GM12878 (cell line): ENCODE data around the gene KCNAB2. TPM values are rescaled to one million over a fixed set of nuclear protein-coding genes. Genes with fewer than 3 reads are reported as not detected.

Experiments
- ATAC-seq: fragments of 200-7000 bp; cut with Tn5 transposase; 3 replicates; pipeline ENCODE4 v1.9.1; 2020; ENCODE audit warnings: mild to moderate bottlenecking, moderate library complexity
- BruUV-seq: library from RNA; stranded (reverse); fragments of 400-500 nt; replicated peaks from 2 replicates; lab custom pipeline; 2021; lab: Mats Ljungman, UMichigan
- CTCF ChIA-PET: fragments of 300-600 bp; sonication (Branson Sonifier 250); formaldehyde crosslinking; extraction: SDS; loops from one replicate; lab custom pipeline; 2021; ENCODE audit warnings: inconsistent platforms; lab: Yijun Ruan, JAX
- POLR2A ChIA-PET: fragments of 350-600 bp; formaldehyde crosslinking; extraction: SDS; loops from one replicate; lab custom pipeline; 2021; ENCODE audit warnings: inconsistent platforms; lab: Charles Lee
- RAD21 ChIA-PET: fragments of 300-600 bp; sonication (Branson Sonifier 250); formaldehyde crosslinking; loops from one replicate; lab custom pipeline; 2023; ENCODE audit warnings: antibody characterized with exemption; ENCODE audit not compliant: unreplicated experiment; lab: Charles Lee
- SMC1A ChIA-PET: fragments of 300-600 bp; sonication (Branson Sonifier 250); formaldehyde crosslinking; loops from one replicate; lab custom pipeline; 2023; ENCODE audit not compliant: unreplicated experiment, uncharacterized antibody; lab: Charles Lee
- DNase-seq: peaks from one replicate; pipeline ENCODE4 v3.0.0-alpha.2; 2011; ENCODE audit warnings: low read depth, low spot score
- FAIRE-seq: peaks from 3 replicates; lab custom pipeline; 2011; peaks lifted over from hg19 to GRCh38; lab: Jason Lieb, UNC
- H2AFZ ChIP-seq: 2 replicates; pipeline ENCODE4 v1.6.0; 2011; ENCODE audit warnings: low read depth, low read length, control low read depth; ENCODE audit not compliant: control insufficient read depth
- H3K27ac ChIP-seq: 2 replicates; pipeline ENCODE4 v1.5.1; 2011; ENCODE audit warnings: control low read depth; ENCODE audit not compliant: control insufficient read depth, insufficient read depth
- H3K27me3 ChIP-seq, 2 experiments: replicated peaks in 1 of 2; 2 replicates each; pipeline versions ENCODE4 v1.6.0 to v1.6.1; 2011; ENCODE audit warnings: low read length in 1 of 2; ENCODE audit not compliant: control insufficient read depth in 2 of 2, insufficient read depth in 2 of 2
- H3K36me3 ChIP-seq, 2 experiments: 2 replicates each; pipeline ENCODE4 v1.5.1; 2011; ENCODE audit warnings: low read length in 1 of 2; ENCODE audit not compliant: control insufficient read depth in 2 of 2, insufficient read depth in 2 of 2
- H3K4me1 ChIP-seq: 2 replicates; pipeline ENCODE4 v1.6.1; 2011; ENCODE audit warnings: mild to moderate bottlenecking, low read length, moderate library complexity, mixed read lengths; ENCODE audit not compliant: control insufficient read depth, insufficient read depth
- H3K4me2 ChIP-seq: 2 replicates; pipeline ENCODE4 v1.6.0; 2011; ENCODE audit warnings: control low read depth; ENCODE audit not compliant: control insufficient read depth, insufficient read depth
- H3K4me3 ChIP-seq: fragments of 200-600 bp; sonication (generic); 2 replicates; pipeline ENCODE4 v1.5.1; 2016
- H3K79me2 ChIP-seq: 2 replicates; pipeline ENCODE4 v1.6.0; 2011; ENCODE audit warnings: low read length; ENCODE audit not compliant: control insufficient read depth, insufficient read depth
- H3K9ac ChIP-seq: 2 replicates; pipeline ENCODE4 v1.8.0; 2011; ENCODE audit warnings: low read length, control low read depth, mixed read lengths; ENCODE audit not compliant: control insufficient read depth, insufficient read depth
- H3K9me3 ChIP-seq: replicated peaks from 3 replicates; pipeline ENCODE4 v1.5.1; 2011; ENCODE audit warnings: mild to moderate bottlenecking, low read length; ENCODE audit not compliant: control insufficient read depth, insufficient read depth
- H4K20me1 ChIP-seq: 2 replicates; pipeline ENCODE4 v1.6.0; 2011; ENCODE audit not compliant: control insufficient read depth, insufficient read depth
- ATF3 ChIP-seq: IDR thresholded peaks from 2 replicates; pipeline ENCODE4 v1.6.1; 2011; ENCODE audit warnings: low read depth, mild to moderate bottlenecking, low read length, moderate library complexity, borderline replicate concordance; ENCODE audit errors: extremely low read depth
- BCL3 ChIP-seq: IDR thresholded peaks from 2 replicates; pipeline ENCODE4 v1.6.1; 2011; ENCODE audit warnings: borderline replicate concordance, low read depth, mild to moderate bottlenecking, moderate library complexity, low read length; ENCODE audit not compliant: insufficient read depth, poor library complexity, severe bottlenecking
- BHLHE40 ChIP-seq, 2 experiments: fragments of 450-650 bp in 1 of 2; IDR thresholded peaks; 2 replicates each; pipeline ENCODE4 v1.6.1; 2011 to 2017; ENCODE audit warnings: low read depth in 2 of 2, borderline replicate concordance in 1 of 2, improper control_type of control experiment in 1 of 2, low read length in 1 of 2, mild to moderate bottlenecking in 1 of 2
- IKZF1 ChIP-seq: fragments of 450-650 bp; conservative IDR thresholded peaks from 2 replicates; pipeline ENCODE4 v1.6.1; 2017; ENCODE audit warnings: antibody characterized with exemption, mild to moderate bottlenecking
- JUND ChIP-seq: IDR thresholded peaks from 2 replicates; pipeline ENCODE4 v1.6.1; 2012; ENCODE audit warnings: low read depth, mild to moderate bottlenecking, low read length, improper control_type of control experiment, moderate library complexity
- RELB ChIP-seq: fragments of 450-650 bp; IDR thresholded peaks from 2 replicates; pipeline ENCODE4 v1.6.1; 2017; ENCODE audit warnings: low read depth, mild to moderate bottlenecking, moderate library complexity
- USF2 ChIP-seq: IDR thresholded peaks from 2 replicates; pipeline ENCODE4 v1.6.1; 2011; ENCODE audit warnings: low read depth, low read length, improper control_type of control experiment, borderline replicate concordance
- WGBS: methylation state at CpG from one replicate; pipeline ENCODE4 v1.1.6; 2016; ENCODE audit warnings: low lambda C conversion rate; ENCODE audit not compliant: insufficient replicate concordance, insufficient coverage; ENCODE audit errors: missing lambda C conversion rate; 5-methylcytosine and 5-hydroxymethylcytosine counted together
- in situ Hi-C: fragments of 300-500 bp; cut with MboI; formaldehyde crosslinking; loops from 9 replicates; pipeline ENCODE4 v1.14.3; 2018; ENCODE audit warnings: mixed read lengths
- intact Hi-C: fragments of 100-400 bp; cut with micrococcal nuclease; formaldehyde crosslinking; loops from one replicate; pipeline ENCODE4 v1.14.2; 2022; ENCODE audit not compliant: unreplicated experiment
- polyA plus RNA-seq, 11 experiments: library from polyadenylated mRNA; depleted of rRNA in 4 of 11; unstranded in 6 of 11; stranded (reverse) in 5 of 11; fragments of >200 nt; fragmentation: Nextera tagmentation in 4 of 11; fragmentation: Illumina TruSeq in 1 of 11; extraction: Ambion mirVana in 4 of 11; extraction: Trizol in 1 of 11; gene quantifications; 1 replicate in 1 of 11; 2 replicates in 10 of 11; pipeline versions ENCODE4 v1.2.1 to v1.2.3, GENCODE V29; 2011 to 2016; ENCODE audit warnings: inconsistent platforms in 2 of 11, missing spikeins in 2 of 11, low read depth in 1 of 11
- total RNA-seq, 4 experiments: library from RNA; depleted of rRNA in 3 of 4; stranded (reverse); fragments of >200 nt in 3 of 4; fragmentation: Illumina TruSeq in 1 of 4; extraction: Trizol in 1 of 4; gene quantifications; 2 replicates each; pipeline versions ENCODE4 v1.2.1 to v1.2.3, GENCODE V29; 2013 to 2021

KCNAB2 gene
- total and polyA plus RNA-seq, 10 of the 15 experiments (the other 5 are each of a cell fraction or from before 2014, with no cell fraction given) = 2.9 to 123 (median 62.4) TPM

GRCh38 chr1:6025269-6026094 is 20.2 kb upstream of the KCNAB2 start:
- BruUV-seq = TSS peak; percentile 85
- H2AFZ ChIP-seq = peak overlapping the region; percentile 79
- H4K20me1 ChIP-seq = no peaks in the 10 kb centered on the region
- in situ Hi-C loops (no loop called here), intact Hi-C loops (loop anchor here (1.0 to 5.0 kb wide), 2 partner anchors 33 to 172 kb away; partner anchors contain the start of genes NPHP4 and RPL22)
- ATAC-seq (peak; percentile 6; the same call in 2 of the 3 replicates), DNase-seq (no peak), FAIRE-seq (no peak)
- H3K27ac ChIP-seq = peak overlapping the region; percentile 82
- no peaks in the 10 kb centered on the region for H3K27me3 ChIP-seq
- H3K4me2 ChIP-seq = peak overlapping the region; percentile 96
- peak overlapping the region; percentile 68 for H3K9ac ChIP-seq
- peaks cover 40% of the 10 kb centered on the region for H3K4me1 ChIP-seq
- ChIA-PET POLR2A (interaction anchor here (1.5 to 4.4 kb wide), 2 partner anchors 33 to 181 kb away, joined by 4 to 38 read pairs; partner anchors contain the start of genes NPHP4 and RNF207), SMC1A (interaction anchor here (1.0 to 1.8 kb wide), 5 partner anchors 32 to 35 kb away, joined by 4 to 8 read pairs (median 4); partner anchors contain the start of gene NPHP4), RAD21 (interaction anchor here (1.1 to 3.1 kb wide), 3 partner anchors 31 to 35 kb away, joined by 3 to 13 read pairs (median 11); partner anchors contain the start of gene NPHP4), CTCF (interaction anchor here (0.7 to 2.9 kb wide), 6 partner anchors 9 to 160 kb away, joined by 3 to 15 read pairs (median 4); partner anchors contain the start of gene NPHP4)
- TF ChIP-seq IKZF1 (peak; percentile 10; the same call in 1 of the 2 replicates), BHLHE40 (IDR thresholded peaks at IDR 0.05; ENCODE audit: borderline replicate concordance in 1 of 2, low read depth in 2 of 2, low read length in 1 of 2) (0 out of 4 replicates have a peak, but pooled peaks of 1 of the 2 experiments have one; percentile 9), USF2 (no peak), ATF3 (no peak), JUND (peak; percentile 2; the same call in 1 of the 2 replicates), RELB (0 out of 2 replicates have a peak, but pooled peaks have one; percentile 12), BCL3 (no peak)
- no peaks in the 10 kb centered on the region for H3K9me3 ChIP-seq
- H3K36me3 ChIP-seq = peaks cover 2 to 6% of the 10 kb centered on the region in 2 experiments; a peak in 3 of 4 replicates
- WGBS = 10% methylated on average over 29 of the region's 29 CpGs
- peak overlapping the region; percentile 89 for H3K4me3 ChIP-seq
- H3K79me2 ChIP-seq = peaks cover 47% of the 10 kb centered on the region
